Measurements from ENCODE around the gene SIRT1. TPM values are rescaled to one million over a fixed set of nuclear protein-coding genes. Genes with fewer than 3 reads are reported as not detected.

SIRT1 gene
- total RNA-seq, 2 experiments from 2014 or later, result 57.6 to 62.9 TPM

DNA sequence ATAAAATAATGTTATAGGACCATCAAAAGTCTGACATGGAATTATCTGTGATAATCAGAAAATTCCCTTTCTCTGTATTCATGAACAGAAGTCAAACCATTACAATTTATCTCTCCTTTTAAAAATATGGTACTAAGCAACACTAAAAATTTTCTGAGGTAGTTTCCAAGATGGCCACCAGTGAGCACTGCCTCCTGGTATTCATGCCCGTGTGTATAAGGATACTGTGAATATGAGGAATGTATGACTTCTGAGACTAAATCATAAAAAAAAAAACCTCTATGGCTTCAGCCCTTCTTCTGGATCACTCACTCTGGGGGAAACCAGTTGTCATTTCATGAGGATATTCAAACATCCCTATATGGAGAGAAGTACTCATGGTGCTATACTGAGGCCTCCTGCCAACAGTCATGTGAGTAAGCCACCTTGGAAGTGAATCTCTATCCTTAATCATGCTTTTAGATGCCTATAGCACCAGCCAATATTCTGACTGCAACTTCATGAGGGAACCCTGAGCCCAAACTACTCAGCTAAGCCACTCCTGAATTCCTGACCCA lies 41.1 kb downstream of the SIRT1 start:
- CTCF ChIA-PET, result no interaction called here

GRCh38 chr10:67926951-67927350 lies 42.5 kb downstream of the SIRT1 start:
- ChIA-PET CTCF (interaction anchor here (0.6 kb wide), 1 partner anchor 13 kb away, joined by 4 read pairs; no protein-coding TSS in a partner anchor), POLR2A (no interaction called here)
- TF ChIP-seq, protein P1, sequence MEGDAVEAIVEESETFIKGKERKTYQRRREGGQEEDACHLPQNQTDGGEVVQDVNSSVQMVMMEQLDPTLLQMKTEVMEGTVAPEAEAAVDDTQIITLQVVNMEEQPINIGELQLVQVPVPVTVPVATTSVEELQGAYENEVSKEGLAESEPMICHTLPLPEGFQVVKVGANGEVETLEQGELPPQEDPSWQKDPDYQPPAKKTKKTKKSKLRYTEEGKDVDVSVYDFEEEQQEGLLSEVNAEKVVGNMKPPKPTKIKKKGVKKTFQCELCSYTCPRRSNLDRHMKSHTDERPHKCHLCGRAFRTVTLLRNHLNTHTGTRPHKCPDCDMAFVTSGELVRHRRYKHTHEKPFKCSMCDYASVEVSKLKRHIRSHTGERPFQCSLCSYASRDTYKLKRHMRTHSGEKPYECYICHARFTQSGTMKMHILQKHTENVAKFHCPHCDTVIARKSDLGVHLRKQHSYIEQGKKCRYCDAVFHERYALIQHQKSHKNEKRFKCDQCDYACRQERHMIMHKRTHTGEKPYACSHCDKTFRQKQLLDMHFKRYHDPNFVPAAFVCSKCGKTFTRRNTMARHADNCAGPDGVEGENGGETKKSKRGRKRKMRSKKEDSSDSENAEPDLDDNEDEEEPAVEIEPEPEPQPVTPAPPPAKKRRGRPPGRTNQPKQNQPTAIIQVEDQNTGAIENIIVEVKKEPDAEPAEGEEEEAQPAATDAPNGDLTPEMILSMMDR (IDR thresholded peaks at IDR 0.05), result no peak

More for the DNA sequence above, 41.1 kb downstream of the SIRT1 start:
- POLR2A ChIA-PET, result no interaction called here
- Histone ChIP-seq H3K4me1 (ENCODE audit: insufficient read depth, low read length) (no peaks in the 10 kb centered on the region), H3K36me3 (ENCODE audit: insufficient read depth, low read length) (peaks cover 43% of the 10 kb centered on the region), H3K4me3 (ENCODE audit: low read length) (no peak overlapping the region), H3K9me3 (ENCODE audit: control insufficient read depth in 1 of 2, insufficient read depth in 1 of 2, low read length in 2 of 2) (no peaks in the 10 kb centered on the region), H3K27me3 (ENCODE audit: control insufficient read depth in 1 of 2, insufficient read depth in 2 of 2, low read length in 2 of 2) (no peaks in the 10 kb centered on the region), H3K27ac (ENCODE audit: low read depth in 1 of 2, low read length in 2 of 2) (no peak overlapping the region)
- H3K4me3 Mint-ChIP-seq, result no peak overlapping the region
- no peak for ATAC-seq (ENCODE audit: poor library complexity)
- peak overlapping the region; percentile 6 for H3K27ac Mint-ChIP-seq
- no peaks in the 10 kb centered on the region for H3K9me3 Mint-ChIP-seq
- no peaks in the 10 kb centered on the region for H3K27me3 Mint-ChIP-seq
- no peak for DNase-seq
- intact Hi-C loops (cut with DNase I, micrococcal nuclease), result no loop called here
- TF ChIP-seq, protein P1 (IDR thresholded peaks at IDR 0.05), result no peak
- H3K4me1 Mint-ChIP-seq (ENCODE audit: low read depth), result no peaks in the 10 kb centered on the region
- H3K36me3 Mint-ChIP-seq (ENCODE audit: low read depth), result peaks cover 75% of the 10 kb centered on the region

DNA sequence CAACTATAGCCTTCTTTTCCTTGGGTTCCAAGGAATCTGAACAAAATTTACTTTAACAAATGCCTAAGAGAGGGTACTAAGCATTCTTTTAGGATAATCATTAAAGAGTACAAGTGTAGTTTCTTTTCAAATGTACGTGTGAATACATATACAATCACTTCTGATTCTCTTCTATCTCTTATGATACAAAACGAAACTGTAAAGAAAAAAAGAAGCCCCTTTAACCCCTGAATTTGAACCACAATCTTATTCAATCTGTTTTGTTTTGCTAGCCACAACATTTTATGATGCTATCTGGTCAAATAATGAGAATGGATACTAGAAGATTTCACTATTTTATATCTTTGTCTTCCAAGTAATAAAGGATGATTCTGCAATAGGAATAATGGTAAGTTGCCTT lies 48.7 kb downstream of the SIRT1 start:
- peak overlapping the region; percentile 10 for H3K27ac Mint-ChIP-seq
- Histone ChIP-seq H3K36me3 (ENCODE audit: insufficient read depth, low read length) (peaks cover 45% of the 10 kb centered on the region), H3K4me3 (ENCODE audit: low read length) (no peak overlapping the region), H3K27me3 (ENCODE audit: control insufficient read depth in 1 of 2, insufficient read depth in 2 of 2, low read length in 2 of 2) (no peaks in the 10 kb centered on the region), H3K9me3 (ENCODE audit: control insufficient read depth in 1 of 2, insufficient read depth in 1 of 2, low read length in 2 of 2) (no peaks in the 10 kb centered on the region), H3K4me1 (ENCODE audit: insufficient read depth, low read length) (no peaks in the 10 kb centered on the region), H3K27ac (ENCODE audit: low read depth in 1 of 2, low read length in 2 of 2) (no peak overlapping the region)
- ATAC-seq (ENCODE audit: poor library complexity) (no peak), DNase-seq (no peak)
- ChIA-PET POLR2A (no interaction called here), CTCF (no interaction called here)
- no peaks in the 10 kb centered on the region for H3K9me3 Mint-ChIP-seq
- H3K4me3 Mint-ChIP-seq, result no peak overlapping the region
- TF ChIP-seq, protein P1 (IDR thresholded peaks at IDR 0.05), result no peak
- H3K36me3 Mint-ChIP-seq (ENCODE audit: low read depth), result peaks cover 70% of the 10 kb centered on the region
- H3K4me1 Mint-ChIP-seq (ENCODE audit: low read depth), result no peaks in the 10 kb centered on the region
- intact Hi-C loops (cut with DNase I, micrococcal nuclease), result no loop called here
- H3K27me3 Mint-ChIP-seq, result no peaks in the 10 kb centered on the region

More at GRCh38 chr10:67926951-67927350, 42.5 kb downstream of the SIRT1 start:
- Histone ChIP-seq H3K36me3 (ENCODE audit: insufficient read depth, low read length) (peaks cover 50% of the 10 kb centered on the region), H3K4me1 (ENCODE audit: insufficient read depth, low read length) (no peaks in the 10 kb centered on the region), H3K9me3 (ENCODE audit: control insufficient read depth in 1 of 2, insufficient read depth in 1 of 2, low read length in 2 of 2) (no peaks in the 10 kb centered on the region), H3K4me3 (ENCODE audit: low read length) (no peak overlapping the region), H3K27me3 (ENCODE audit: control insufficient read depth in 1 of 2, insufficient read depth in 2 of 2, low read length in 2 of 2) (no peaks in the 10 kb centered on the region), H3K27ac (ENCODE audit: low read depth in 1 of 2, low read length in 2 of 2) (no peak overlapping the region)
- H3K4me3 Mint-ChIP-seq, result no peak overlapping the region
- peaks cover 69% of the 10 kb centered on the region for H3K36me3 Mint-ChIP-seq (ENCODE audit: low read depth)
- no peak overlapping the region for H3K27ac Mint-ChIP-seq
- intact Hi-C loops (cut with DNase I, micrococcal nuclease), result no loop called here
- H3K27me3 Mint-ChIP-seq, result no peaks in the 10 kb centered on the region
- no peaks in the 10 kb centered on the region for H3K9me3 Mint-ChIP-seq
- no peak for ATAC-seq (ENCODE audit: poor library complexity)
- DNase-seq, result no peak
- no peaks in the 10 kb centered on the region for H3K4me1 Mint-ChIP-seq (ENCODE audit: low read depth)
